GM18498 (cell line): ENCODE data around the gene SIRT7.

Experiments
- ATAC-seq: cut with Tn5 transposase; IDR thresholded peaks from one replicate; pipeline ENCODE4 v1.9.1; 2021; ENCODE audit warnings: mild to moderate bottlenecking, moderate library complexity; ENCODE audit not compliant: unreplicated experiment

The SIRT7 gene

GRCh38 chr17:81917565-81918332, at the start of gene SIRT7:
Gene SIRT7, minus strand, starts transcription at chr17:81918176. Its CDS starts 45 bp downstream, at chr17:81918131.
- peak; percentile 66 for ATAC-seq

GRCh38 chr17:81967244-81967532, 49.2 kb upstream of the SIRT7 start:
- ATAC-seq = no peak

- no peak for ATAC-seq
These were observed 48.6 kb upstream of the SIRT7 start for GRCh38 chr17:81966343-81967243.

- no peak for ATAC-seq
These were observed 46.3 kb upstream of the SIRT7 start for GRCh38 chr17:81964081-81964849.

GRCh38 chr17:81962499-81963441, 44.8 kb upstream of the SIRT7 start:
- ATAC-seq = no peak

- ATAC-seq = no peak
These were observed 43.8 kb upstream of the SIRT7 start for GRCh38 chr17:81961521-81962498.

- ATAC-seq = no peak
These were observed 43.1 kb upstream of the SIRT7 start, which contains the start of gene NOTUM for GRCh38 chr17:81961087-81961511. Gene NOTUM, minus strand, starts transcription at chr17:81961187. Its CDS starts 278 bp downstream, at chr17:81960909.

GRCh38 chr17:81960130-81960958, 42.4 kb upstream of the SIRT7 start:
- ATAC-seq = no peak

- ATAC-seq = peak; percentile 67
These were observed 41.6 kb upstream of the SIRT7 start for GRCh38 chr17:81959362-81960129.

- no peak for ATAC-seq
These were observed 40.8 kb upstream of the SIRT7 start for GRCh38 chr17:81958633-81959342.

GRCh38 chr17:81957691-81958432, 39.9 kb upstream of the SIRT7 start:
- ATAC-seq = no peak

GRCh38 chr17:81956607-81957589, 38.9 kb upstream of the SIRT7 start:
- ATAC-seq = no peak

GRCh38 chr17:81955756-81956544, 38.0 kb upstream of the SIRT7 start:
- ATAC-seq = no peak
